Osteoblast (primary cell): ENCODE results near the gene PJA1. TPM values are rescaled to one million over a fixed set of nuclear protein-coding genes. Genes with fewer than 3 reads are reported as not detected.

Experiments
- DNase-seq: peaks from one replicate; pipeline ENCODE4 v3.0.0; 2011; ENCODE audit warnings: low spot score, mixed read lengths; ENCODE audit not compliant: insufficient read length; ENCODE audit errors: missing footprints
- H2AFZ ChIP-seq: 2 replicates; pipeline ENCODE4 v1.6.0; 2011; ENCODE audit warnings: mild to moderate bottlenecking, low read length
- H3K27ac ChIP-seq: 2 replicates; pipeline ENCODE4 v1.5.1; 2011; ENCODE audit warnings: mild to moderate bottlenecking, low read depth, low read length, moderate library complexity
- H3K27me3 ChIP-seq: 2 replicates; pipeline ENCODE4 v1.6.0; 2012; ENCODE audit warnings: mild to moderate bottlenecking, control low read depth, inconsistent platforms, low read length, moderate library complexity; ENCODE audit not compliant: insufficient read depth
- H3K36me3 ChIP-seq: 2 replicates; pipeline ENCODE4 v1.5.1; 2011; ENCODE audit warnings: mild to moderate bottlenecking, low read length, control low read depth, moderate library complexity; ENCODE audit not compliant: insufficient read depth
- H3K4me1 ChIP-seq: 2 replicates; pipeline ENCODE4 v1.5.1; 2011; ENCODE audit warnings: mild to moderate bottlenecking, low read length, control low read depth, moderate library complexity; ENCODE audit not compliant: insufficient read depth
- H3K4me2 ChIP-seq: 2 replicates; pipeline ENCODE4 v1.6.0; 2011; ENCODE audit warnings: mild to moderate bottlenecking, low read length; ENCODE audit not compliant: insufficient read depth
- H3K4me3 ChIP-seq: fragments of 200-600 bp; sonication (generic); 3 replicates; pipeline ENCODE4 v1.5.1; 2012; ENCODE audit warnings: mild to moderate bottlenecking, low read length, inconsistent platforms; ENCODE audit not compliant: insufficient read depth
- H3K79me2 ChIP-seq: 2 replicates; pipeline ENCODE4 v1.6.0; 2012; ENCODE audit warnings: mild to moderate bottlenecking, low read length, control low read depth, inconsistent platforms; ENCODE audit not compliant: insufficient read depth
- H3K9me3 ChIP-seq: 2 replicates; pipeline ENCODE4 v1.5.1; 2011; ENCODE audit warnings: low read depth, low read length, control low read depth
- H4K20me1 ChIP-seq: 2 replicates; pipeline ENCODE4 v1.6.0; 2012; ENCODE audit warnings: mild to moderate bottlenecking, low read length, control low read depth; ENCODE audit not compliant: insufficient read depth
- CTCF ChIP-seq: IDR thresholded peaks from 2 replicates; pipeline ENCODE4 v1.5.1; 2011; ENCODE audit warnings: mild to moderate bottlenecking, low read depth, low read length, moderate library complexity; ENCODE audit errors: extremely low read depth
- total RNA-seq: library from RNA; depleted of rRNA; stranded (reverse); fragments of >200 nt; gene quantifications from 2 replicates; pipeline ENCODE4 v1.2.3, GENCODE V29; 2012

The PJA1 gene
- total RNA-seq, 1 donor = 21.0 TPM

- no peaks in the 10 kb centered on the region for H3K79me2 ChIP-seq
- TF ChIP-seq CTCF = no peak
- no peak overlapping the region for H2AFZ ChIP-seq
These were observed 21.4 kb upstream of the PJA1 start for GRCh38 chrX:69186651-69187050.

GRCh38 chrX:69185886-69186285, 20.6 kb upstream of the PJA1 start:
- TF ChIP-seq CTCF = no peak

More at GRCh38 chrX:69186651-69187050, 21.4 kb upstream of the PJA1 start:
- H3K9me3 ChIP-seq = no peaks in the 10 kb centered on the region
- H3K27me3 ChIP-seq = peaks cover 60% of the 10 kb centered on the region
- H3K27ac ChIP-seq = no peak overlapping the region
- no peak overlapping the region for H3K4me2 ChIP-seq
- no peaks in the 10 kb centered on the region for H4K20me1 ChIP-seq
- H3K4me1 ChIP-seq = peaks cover 4% of the 10 kb centered on the region
- no peak for DNase-seq
- H3K4me3 ChIP-seq = no peak overlapping the region
- H3K36me3 ChIP-seq = no peaks in the 10 kb centered on the region

GRCh38 chrX:69185141-69185540, 19.9 kb upstream of the PJA1 start:
- peaks cover 65% of the 10 kb centered on the region for H3K27me3 ChIP-seq
- H3K4me2 ChIP-seq = no peak overlapping the region
- no peaks in the 10 kb centered on the region for H3K9me3 ChIP-seq
- H4K20me1 ChIP-seq = no peaks in the 10 kb centered on the region
- H3K27ac ChIP-seq = no peak overlapping the region
- no peaks in the 10 kb centered on the region for H3K79me2 ChIP-seq
- H3K4me1 ChIP-seq = peaks cover 4% of the 10 kb centered on the region
- no peak overlapping the region for H2AFZ ChIP-seq
- H3K36me3 ChIP-seq = no peaks in the 10 kb centered on the region
- TF ChIP-seq CTCF = no peak
- no peak for DNase-seq
- H3K4me3 ChIP-seq = no peak overlapping the region

More at GRCh38 chrX:69185886-69186285, 20.6 kb upstream of the PJA1 start:
- no peaks in the 10 kb centered on the region for H4K20me1 ChIP-seq
- peaks cover 63% of the 10 kb centered on the region for H3K27me3 ChIP-seq
- no peak overlapping the region for H3K4me3 ChIP-seq
- H3K4me1 ChIP-seq = peaks cover 4% of the 10 kb centered on the region
- H2AFZ ChIP-seq = no peak overlapping the region
- DNase-seq = no peak
- H3K9me3 ChIP-seq = no peaks in the 10 kb centered on the region
- no peaks in the 10 kb centered on the region for H3K36me3 ChIP-seq
- H3K4me2 ChIP-seq = no peak overlapping the region
- H3K27ac ChIP-seq = no peak overlapping the region
- H3K79me2 ChIP-seq = no peaks in the 10 kb centered on the region

GRCh38 chrX:69182818-69183380, 17.6 kb upstream of the PJA1 start:
- Histone ChIP-seq H3K4me1 (peaks cover 4% of the 10 kb centered on the region), H3K4me2 (no peak overlapping the region), H3K27ac (no peak overlapping the region), H2AFZ (no peak overlapping the region), H3K79me2 (no peaks in the 10 kb centered on the region), H3K4me3 (no peak overlapping the region), H3K9me3 (no peaks in the 10 kb centered on the region), H4K20me1 (no peaks in the 10 kb centered on the region), H3K36me3 (no peaks in the 10 kb centered on the region), H3K27me3 (peaks cover 59% of the 10 kb centered on the region)
- no peak for DNase-seq
- no peak for TF ChIP-seq CTCF
